Natural killer cell (primary cell): Measurements from ENCODE around the gene RELT. TPM values are rescaled to one million over a fixed set of nuclear protein-coding genes. Genes with fewer than 3 reads are reported as not detected.

Source experiments
- ATAC-seq, 3 donors: fragments of 150-1000 bp in 2 of 3; fragments of 200-7000 bp in 1 of 3; cut with Tn5 transposase; 1 replicate in 1 of 3; 2 replicates in 2 of 3; pipeline ENCODE4 v1.10.0; 2021; ENCODE audit warnings: mild to moderate bottlenecking in 2 of 3, moderate library complexity in 2 of 3
- DNase-seq, 2 donors: peaks; one replicate each; pipeline versions ENCODE4 v3.0.0 to v3.0.0-alpha.2; 2013 to 2021; ENCODE audit warnings: mixed read lengths in 1 of 2
- H3K27ac ChIP-seq: one replicate; pipeline ENCODE4 v1.5.1; 2013; ENCODE audit warnings: mild to moderate bottlenecking, low read length
- H3K27me3 ChIP-seq: one replicate; pipeline ENCODE4 v1.6.1; 2013; ENCODE audit warnings: low read length; ENCODE audit not compliant: control insufficient read depth, insufficient read depth
- H3K36me3 ChIP-seq: one replicate; pipeline ENCODE4 v1.6.1; 2013; ENCODE audit warnings: low read length; ENCODE audit not compliant: control insufficient read depth, insufficient read depth
- H3K4me1 ChIP-seq: one replicate; pipeline ENCODE4 v1.6.1; 2013; ENCODE audit warnings: low read length; ENCODE audit not compliant: control insufficient read depth, insufficient read depth
- H3K4me3 ChIP-seq: one replicate; pipeline ENCODE4 v1.5.1; 2013; ENCODE audit warnings: low read length
- H3K9me3 ChIP-seq: one replicate; pipeline ENCODE4 v1.6.1; 2013; ENCODE audit warnings: low read length; ENCODE audit not compliant: control insufficient read depth, insufficient read depth
- H3K27ac Mint-ChIP-seq, 2 donors: one replicate each; pipeline ENCODE4 v1.8.0; 2022; ENCODE audit warnings: mild to moderate bottlenecking in 2 of 2, mixed read lengths in 2 of 2, moderate library complexity in 1 of 2
- H3K27me3 Mint-ChIP-seq, 2 donors: one replicate each; pipeline ENCODE4 v1.8.0; 2022; ENCODE audit warnings: low read depth in 2 of 2, mixed read lengths in 2 of 2
- H3K36me3 Mint-ChIP-seq: one replicate; pipeline ENCODE4 v1.8.0; 2022; ENCODE audit warnings: mixed read lengths
- H3K4me1 Mint-ChIP-seq, 2 donors: one replicate each; pipeline ENCODE4 v1.8.0; 2022; ENCODE audit warnings: mixed read lengths in 2 of 2
- H3K4me3 Mint-ChIP-seq: one replicate; pipeline ENCODE4 v1.8.0; 2022; ENCODE audit warnings: mild to moderate bottlenecking, moderate library complexity, mixed read lengths
- H3K9me3 Mint-ChIP-seq, 2 donors: one replicate each; pipeline ENCODE4 v1.8.0; 2022; ENCODE audit warnings: mixed read lengths in 2 of 2
- CTCF ChIP-seq: fragments of 200-600 bp; IDR thresholded peaks from one replicate; pipeline ENCODE4 v1.8.0; 2022; ENCODE audit warnings: antibody characterized with exemption
- WGBS: methylation state at CpG from one replicate; pipeline ENCODE4 v1.1.7; 2013; ENCODE audit warnings: missing lambda C conversion rate; ENCODE audit not compliant: insufficient coverage; 5-methylcytosine and 5-hydroxymethylcytosine counted together
- intact Hi-C: fragments of 100-400 bp; cut with micrococcal nuclease; formaldehyde crosslinking; loops from one replicate; pipeline ENCODE4 v1.14.2; 2022
- total RNA-seq, 4 donors: library from RNA; stranded (reverse); fragments of 120-200 nt in 1 of 4; gene quantifications; one replicate each; pipeline versions ENCODE4 v1.2.3 to v1.2.4, GENCODE V29; 2013 to 2022

Gene RELT
- total RNA-seq, 3 donors from 2014 or later (not counting 1 experiment from before 2014, with no cell fraction given), result 132 to 264 (median 151) TPM

GRCh38 chr11:73393479-73394415, 17.5 kb downstream of the RELT start:
- no peaks in the 10 kb centered on the region for H3K9me3 Mint-ChIP-seq
- 87% methylated on average over 16 of the region's 16 CpGs for WGBS
- H3K4me3 Mint-ChIP-seq, result no peak overlapping the region
- H3K36me3 ChIP-seq, result peaks cover 20% of the 10 kb centered on the region
- H3K36me3 Mint-ChIP-seq, result no peaks in the 10 kb centered on the region
- DNase-seq (peak; percentile 64 to 82), ATAC-seq (peak; percentile 46 to 71 (median 55))
- no peak overlapping the region for H3K4me3 ChIP-seq
- H3K27me3 Mint-ChIP-seq, result no peaks in the 10 kb centered on the region
- peak; percentile 66 for TF ChIP-seq CTCF
- no peaks in the 10 kb centered on the region for H3K27me3 ChIP-seq
- peaks cover 15% of the 10 kb centered on the region for H3K4me1 ChIP-seq
- H3K9me3 ChIP-seq, result no peaks in the 10 kb centered on the region
- H3K27ac ChIP-seq, result no peak overlapping the region
- peak overlapping the region; percentile 60 to 70 for H3K27ac Mint-ChIP-seq
- H3K4me1 Mint-ChIP-seq, result peaks cover 15 to 27% of the 10 kb centered on the region in 2 donors
- intact Hi-C loops, result loop anchor here (1.0 to 2.0 kb wide), 2 partner anchors 17 to 42 kb away; partner anchors contain the start of gene RELT

GRCh38 chr11:73394416-73395296, 18.5 kb downstream of the RELT start:
- WGBS, result 97% methylated on average over 34 of the region's 34 CpGs
- peak overlapping the region; percentile 81 for H3K27ac Mint-ChIP-seq
- peaks cover 6 to 26% of the 10 kb centered on the region in 2 donors for H3K4me1 Mint-ChIP-seq
- no peak overlapping the region for H3K27ac ChIP-seq
- DNase-seq (no peak), ATAC-seq (no peak)
- H3K27me3 ChIP-seq, result no peaks in the 10 kb centered on the region
- peak overlapping the region; percentile 42 for H3K4me3 Mint-ChIP-seq
- intact Hi-C loops, result no loop called here
- TF ChIP-seq CTCF, result no peak
- no peaks in the 10 kb centered on the region for H3K9me3 Mint-ChIP-seq
- no peaks in the 10 kb centered on the region for H3K36me3 Mint-ChIP-seq
- no peak overlapping the region for H3K4me3 ChIP-seq
- H3K9me3 ChIP-seq, result no peaks in the 10 kb centered on the region
- no peaks in the 10 kb centered on the region for H3K27me3 Mint-ChIP-seq
- peaks cover 19% of the 10 kb centered on the region for H3K36me3 ChIP-seq
- peaks cover 6% of the 10 kb centered on the region for H3K4me1 ChIP-seq

- H3K36me3 ChIP-seq, result peaks cover 16% of the 10 kb centered on the region
- H3K27ac ChIP-seq, result no peak overlapping the region
- Mint-ChIP-seq H3K36me3 (no peaks in the 10 kb centered on the region), H3K9me3 (no peaks in the 10 kb centered on the region), H3K27ac (peak overlapping the region; percentile 81), H3K4me3 (peak overlapping the region; percentile 25), H3K4me1 (peaks cover 0 to 20% of the 10 kb centered on the region in 2 donors), H3K27me3 (no peaks in the 10 kb centered on the region)
- no peaks in the 10 kb centered on the region for H3K27me3 ChIP-seq
- H3K4me1 ChIP-seq, result no peaks in the 10 kb centered on the region
- intact Hi-C loops, result no loop called here
- TF ChIP-seq CTCF, result no peak
- no peak for DNase-seq
- no peak overlapping the region for H3K4me3 ChIP-seq
- ATAC-seq, result peak in 1 of 3 donors; percentile 2
- 96% methylated on average over 22 of the region's 22 CpGs for WGBS
- H3K9me3 ChIP-seq, result no peaks in the 10 kb centered on the region
Measured at GRCh38 chr11:73395297-73396208, 19.4 kb downstream of the RELT start.
